GM12878 (cell line): Measurements from ENCODE around the gene RAB29. TPM values are rescaled to one million over a fixed set of nuclear protein-coding genes. Genes with fewer than 3 reads are reported as not detected.

Source experiments
- ATAC-seq: fragments of 200-7000 bp; cut with Tn5 transposase; 3 replicates; pipeline ENCODE4 v1.9.1; 2020; ENCODE audit warnings: mild to moderate bottlenecking, moderate library complexity
- BruUV-seq: library from RNA; stranded (reverse); fragments of 400-500 nt; replicated peaks from 2 replicates; lab custom pipeline; 2021; lab: Mats Ljungman, UMichigan
- CTCF ChIA-PET: fragments of 300-600 bp; sonication (Branson Sonifier 250); formaldehyde crosslinking; extraction: SDS; loops from one replicate; lab custom pipeline; 2021; ENCODE audit warnings: inconsistent platforms; lab: Yijun Ruan, JAX
- POLR2A ChIA-PET: fragments of 350-600 bp; formaldehyde crosslinking; extraction: SDS; loops from one replicate; lab custom pipeline; 2021; ENCODE audit warnings: inconsistent platforms; lab: Charles Lee
- RAD21 ChIA-PET: fragments of 300-600 bp; sonication (Branson Sonifier 250); formaldehyde crosslinking; loops from one replicate; lab custom pipeline; 2023; ENCODE audit warnings: antibody characterized with exemption; ENCODE audit not compliant: unreplicated experiment; lab: Charles Lee
- SMC1A ChIA-PET: fragments of 300-600 bp; sonication (Branson Sonifier 250); formaldehyde crosslinking; loops from one replicate; lab custom pipeline; 2023; ENCODE audit not compliant: unreplicated experiment, uncharacterized antibody; lab: Charles Lee
- DNase-seq: peaks from one replicate; pipeline ENCODE4 v3.0.0-alpha.2; 2011; ENCODE audit warnings: low read depth, low spot score
- FAIRE-seq: peaks from 3 replicates; lab custom pipeline; 2011; peaks lifted over from hg19 to GRCh38; lab: Jason Lieb, UNC
- H2AFZ ChIP-seq: 2 replicates; pipeline ENCODE4 v1.6.0; 2011; ENCODE audit warnings: low read depth, low read length, control low read depth; ENCODE audit not compliant: control insufficient read depth
- H3K27ac ChIP-seq: 2 replicates; pipeline ENCODE4 v1.5.1; 2011; ENCODE audit warnings: control low read depth; ENCODE audit not compliant: control insufficient read depth, insufficient read depth
- H3K27me3 ChIP-seq, 2 experiments: replicated peaks in 1 of 2; 2 replicates each; pipeline versions ENCODE4 v1.6.0 to v1.6.1; 2011; ENCODE audit warnings: low read length in 1 of 2; ENCODE audit not compliant: control insufficient read depth in 2 of 2, insufficient read depth in 2 of 2
- H3K36me3 ChIP-seq, 2 experiments: 2 replicates each; pipeline ENCODE4 v1.5.1; 2011; ENCODE audit warnings: low read length in 1 of 2; ENCODE audit not compliant: control insufficient read depth in 2 of 2, insufficient read depth in 2 of 2
- H3K4me1 ChIP-seq: 2 replicates; pipeline ENCODE4 v1.6.1; 2011; ENCODE audit warnings: mild to moderate bottlenecking, low read length, moderate library complexity, mixed read lengths; ENCODE audit not compliant: control insufficient read depth, insufficient read depth
- H3K4me2 ChIP-seq: 2 replicates; pipeline ENCODE4 v1.6.0; 2011; ENCODE audit warnings: control low read depth; ENCODE audit not compliant: control insufficient read depth, insufficient read depth
- H3K4me3 ChIP-seq: fragments of 200-600 bp; sonication (generic); 2 replicates; pipeline ENCODE4 v1.5.1; 2016
- H3K79me2 ChIP-seq: 2 replicates; pipeline ENCODE4 v1.6.0; 2011; ENCODE audit warnings: low read length; ENCODE audit not compliant: control insufficient read depth, insufficient read depth
- H3K9ac ChIP-seq: 2 replicates; pipeline ENCODE4 v1.8.0; 2011; ENCODE audit warnings: low read length, control low read depth, mixed read lengths; ENCODE audit not compliant: control insufficient read depth, insufficient read depth
- H3K9me3 ChIP-seq: replicated peaks from 3 replicates; pipeline ENCODE4 v1.5.1; 2011; ENCODE audit warnings: mild to moderate bottlenecking, low read length; ENCODE audit not compliant: control insufficient read depth, insufficient read depth
- H4K20me1 ChIP-seq: 2 replicates; pipeline ENCODE4 v1.6.0; 2011; ENCODE audit not compliant: control insufficient read depth, insufficient read depth
- E4F1 ChIP-seq: fragments of 450-650 bp; IDR thresholded peaks from 2 replicates; pipeline ENCODE4 v1.6.1; 2018; ENCODE audit warnings: borderline replicate concordance, mild to moderate bottlenecking; ENCODE audit not compliant: partially characterized antibody
- IRF4 ChIP-seq: IDR thresholded peaks from 2 replicates; pipeline ENCODE4 v1.6.1; 2011; ENCODE audit warnings: low read depth, low read length
- MLLT1 ChIP-seq: fragments of 450-650 bp; IDR thresholded peaks from 2 replicates; pipeline ENCODE4 v1.6.1; 2016; ENCODE audit warnings: mild to moderate bottlenecking
- POU2F2 ChIP-seq: IDR thresholded peaks from 3 replicates; pipeline ENCODE4 v1.6.1; 2011; ENCODE audit warnings: low read depth, mild to moderate bottlenecking, low read length, borderline replicate concordance
- RELA ChIP-seq: fragments of 450-650 bp; IDR thresholded peaks from 2 replicates; pipeline ENCODE4 v1.8.0; 2014; ENCODE audit warnings: borderline replicate concordance; ENCODE audit not compliant: partially characterized antibody
- SPI1 ChIP-seq: IDR thresholded peaks from 2 replicates; pipeline ENCODE4 v1.6.1; 2011; ENCODE audit warnings: low read depth, mild to moderate bottlenecking, low read length, moderate library complexity, borderline replicate concordance; ENCODE audit not compliant: insufficient read depth
- TAF1 ChIP-seq: IDR thresholded peaks from 2 replicates; pipeline ENCODE4 v1.6.1; 2011; ENCODE audit warnings: mild to moderate bottlenecking, low read depth, low read length, borderline replicate concordance
- WGBS: methylation state at CpG from one replicate; pipeline ENCODE4 v1.1.6; 2016; ENCODE audit warnings: low lambda C conversion rate; ENCODE audit not compliant: insufficient replicate concordance, insufficient coverage; ENCODE audit errors: missing lambda C conversion rate; 5-methylcytosine and 5-hydroxymethylcytosine counted together
- in situ Hi-C: fragments of 300-500 bp; cut with MboI; formaldehyde crosslinking; loops from 9 replicates; pipeline ENCODE4 v1.14.3; 2018; ENCODE audit warnings: mixed read lengths
- intact Hi-C: fragments of 100-400 bp; cut with micrococcal nuclease; formaldehyde crosslinking; loops from one replicate; pipeline ENCODE4 v1.14.2; 2022; ENCODE audit not compliant: unreplicated experiment
- polyA plus RNA-seq, 11 experiments: library from polyadenylated mRNA; depleted of rRNA in 4 of 11; unstranded in 6 of 11; stranded (reverse) in 5 of 11; fragments of >200 nt; fragmentation: Nextera tagmentation in 4 of 11; fragmentation: Illumina TruSeq in 1 of 11; extraction: Ambion mirVana in 4 of 11; extraction: Trizol in 1 of 11; gene quantifications; 1 replicate in 1 of 11; 2 replicates in 10 of 11; pipeline versions ENCODE4 v1.2.1 to v1.2.3, GENCODE V29; 2011 to 2016; ENCODE audit warnings: inconsistent platforms in 2 of 11, missing spikeins in 2 of 11, low read depth in 1 of 11
- total RNA-seq, 4 experiments: library from RNA; depleted of rRNA in 3 of 4; stranded (reverse); fragments of >200 nt in 3 of 4; fragmentation: Illumina TruSeq in 1 of 4; extraction: Trizol in 1 of 4; gene quantifications; 2 replicates each; pipeline versions ENCODE4 v1.2.1 to v1.2.3, GENCODE V29; 2013 to 2021
- TF ChIP-seq, protein P1 (sequence below): fragments of 150-350 bp; IDR thresholded peaks from 2 replicates; pipeline ENCODE4 v1.6.1; 2014; ENCODE audit warnings: mild to moderate bottlenecking, low read depth, low read length

Gene RAB29
- total and polyA plus RNA-seq, 10 of the 15 experiments (the other 5 are each of a cell fraction or from before 2014, with no cell fraction given), result 11.7 to 74.5 (median 15.0) TPM

DNA sequence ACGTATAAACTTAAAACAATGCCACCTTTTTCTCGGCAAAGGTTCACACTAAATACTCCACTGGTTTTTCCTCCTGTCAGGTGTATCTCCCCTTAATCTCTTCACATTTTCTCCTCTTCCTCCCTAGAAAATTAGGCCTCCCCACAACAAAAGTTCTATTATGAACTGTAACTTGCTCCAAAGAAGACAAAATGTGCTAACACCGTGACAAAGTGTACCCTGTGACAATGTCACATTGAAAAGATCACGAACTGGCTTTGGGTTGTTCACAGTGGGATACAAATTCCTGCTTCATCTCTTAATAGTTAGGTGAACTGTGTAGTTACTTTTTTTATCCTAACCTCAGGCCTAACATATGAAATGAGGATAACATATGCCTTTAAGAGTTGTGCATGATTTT, 31.3 kb downstream of the RAB29 start:
- Histone ChIP-seq H3K27ac (no peak overlapping the region), H3K4me2 (peak overlapping the region; percentile 46), H3K79me2 (peaks cover 85% of the 10 kb centered on the region), H4K20me1 (0 out of 2 replicates have a peak, but pooled peaks cover 3% of the 10 kb centered on the region), H2AFZ (no peak overlapping the region), H3K9ac (no peak overlapping the region), H3K4me1 (peaks cover 5% of the 10 kb centered on the region), H3K4me3 (peak overlapping the region; percentile 32; the same call in 1 of the 2 replicates), H3K9me3 (no peaks in the 10 kb centered on the region), H3K27me3 (no peaks in the 10 kb centered on the region), H3K36me3 (peaks cover 0 to 17% of the 10 kb centered on the region in 2 experiments; a peak in 2 of 4 replicates)
- no peak for ATAC-seq
- no TSS peak for BruUV-seq
- RAD21 ChIA-PET, result interaction anchor here (1.4 to 1.7 kb wide), 2 partner anchors 32 to 156 kb away, joined by 4 to 6 read pairs; no protein-coding TSS in a partner anchor
- WGBS, result 26% methylated on average over 4 of the region's 4 CpGs
- no peak for FAIRE-seq
- POLR2A ChIA-PET, result interaction anchor here (0.8 to 1.0 kb wide), 2 partner anchors 11 to 13 kb away, joined by 3 read pairs; no protein-coding TSS in a partner anchor
- intact Hi-C loops, result no loop called here
- CTCF ChIA-PET, result interaction anchor here (1.5 to 3.8 kb wide), 2 partner anchors 83 to 86 kb away, joined by 3 to 26 read pairs; no protein-coding TSS in a partner anchor
- no peak for DNase-seq
- in situ Hi-C loops, result no loop called here
- SMC1A ChIA-PET, result interaction anchor here (1.7 to 3.9 kb wide), 4 partner anchors 11 to 85 kb away, joined by 4 to 25 read pairs (median 14); no protein-coding TSS in a partner anchor
- TF ChIP-seq IRF4 (no peak), POU2F2 (no peak), E4F1 (no peak), RELA (no peak), SPI1 (no peak), TAF1 (no peak), MLLT1 (no peak)
- TF ChIP-seq, protein P1, sequence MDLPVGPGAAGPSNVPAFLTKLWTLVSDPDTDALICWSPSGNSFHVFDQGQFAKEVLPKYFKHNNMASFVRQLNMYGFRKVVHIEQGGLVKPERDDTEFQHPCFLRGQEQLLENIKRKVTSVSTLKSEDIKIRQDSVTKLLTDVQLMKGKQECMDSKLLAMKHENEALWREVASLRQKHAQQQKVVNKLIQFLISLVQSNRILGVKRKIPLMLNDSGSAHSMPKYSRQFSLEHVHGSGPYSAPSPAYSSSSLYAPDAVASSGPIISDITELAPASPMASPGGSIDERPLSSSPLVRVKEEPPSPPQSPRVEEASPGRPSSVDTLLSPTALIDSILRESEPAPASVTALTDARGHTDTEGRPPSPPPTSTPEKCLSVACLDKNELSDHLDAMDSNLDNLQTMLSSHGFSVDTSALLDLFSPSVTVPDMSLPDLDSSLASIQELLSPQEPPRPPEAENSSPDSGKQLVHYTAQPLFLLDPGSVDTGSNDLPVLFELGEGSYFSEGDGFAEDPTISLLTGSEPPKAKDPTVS, result no peak
